GM12878 (cell line): ENCODE results near the gene TBC1D5. TPM values are rescaled to one million over a fixed set of nuclear protein-coding genes. Genes with fewer than 3 reads are reported as not detected.

ENCODE experiments used
- ATAC-seq: fragments of 200-7000 bp; cut with Tn5 transposase; 3 replicates; pipeline ENCODE4 v1.9.1; 2020; ENCODE audit warnings: mild to moderate bottlenecking, moderate library complexity
- BruUV-seq: library from RNA; stranded (reverse); fragments of 400-500 nt; replicated peaks from 2 replicates; lab custom pipeline; 2021; lab: Mats Ljungman, UMichigan
- CTCF ChIA-PET: fragments of 300-600 bp; sonication (Branson Sonifier 250); formaldehyde crosslinking; extraction: SDS; loops from one replicate; lab custom pipeline; 2021; ENCODE audit warnings: inconsistent platforms; lab: Yijun Ruan, JAX
- POLR2A ChIA-PET: fragments of 350-600 bp; formaldehyde crosslinking; extraction: SDS; loops from one replicate; lab custom pipeline; 2021; ENCODE audit warnings: inconsistent platforms; lab: Charles Lee
- RAD21 ChIA-PET: fragments of 300-600 bp; sonication (Branson Sonifier 250); formaldehyde crosslinking; loops from one replicate; lab custom pipeline; 2023; ENCODE audit warnings: antibody characterized with exemption; ENCODE audit not compliant: unreplicated experiment; lab: Charles Lee
- SMC1A ChIA-PET: fragments of 300-600 bp; sonication (Branson Sonifier 250); formaldehyde crosslinking; loops from one replicate; lab custom pipeline; 2023; ENCODE audit not compliant: unreplicated experiment, uncharacterized antibody; lab: Charles Lee
- DNase-seq: peaks from one replicate; pipeline ENCODE4 v3.0.0-alpha.2; 2011; ENCODE audit warnings: low read depth, low spot score
- FAIRE-seq: peaks from 3 replicates; lab custom pipeline; 2011; peaks lifted over from hg19 to GRCh38; lab: Jason Lieb, UNC
- H2AFZ ChIP-seq: 2 replicates; pipeline ENCODE4 v1.6.0; 2011; ENCODE audit warnings: low read depth, low read length, control low read depth; ENCODE audit not compliant: control insufficient read depth
- H3K27ac ChIP-seq: 2 replicates; pipeline ENCODE4 v1.5.1; 2011; ENCODE audit warnings: control low read depth; ENCODE audit not compliant: control insufficient read depth, insufficient read depth
- H3K27me3 ChIP-seq, 2 experiments: replicated peaks in 1 of 2; 2 replicates each; pipeline versions ENCODE4 v1.6.0 to v1.6.1; 2011; ENCODE audit warnings: low read length in 1 of 2; ENCODE audit not compliant: control insufficient read depth in 2 of 2, insufficient read depth in 2 of 2
- H3K36me3 ChIP-seq, 2 experiments: 2 replicates each; pipeline ENCODE4 v1.5.1; 2011; ENCODE audit warnings: low read length in 1 of 2; ENCODE audit not compliant: control insufficient read depth in 2 of 2, insufficient read depth in 2 of 2
- H3K4me1 ChIP-seq: 2 replicates; pipeline ENCODE4 v1.6.1; 2011; ENCODE audit warnings: mild to moderate bottlenecking, low read length, moderate library complexity, mixed read lengths; ENCODE audit not compliant: control insufficient read depth, insufficient read depth
- H3K4me2 ChIP-seq: 2 replicates; pipeline ENCODE4 v1.6.0; 2011; ENCODE audit warnings: control low read depth; ENCODE audit not compliant: control insufficient read depth, insufficient read depth
- H3K4me3 ChIP-seq: fragments of 200-600 bp; sonication (generic); 2 replicates; pipeline ENCODE4 v1.5.1; 2016
- H3K79me2 ChIP-seq: 2 replicates; pipeline ENCODE4 v1.6.0; 2011; ENCODE audit warnings: low read length; ENCODE audit not compliant: control insufficient read depth, insufficient read depth
- H3K9ac ChIP-seq: 2 replicates; pipeline ENCODE4 v1.8.0; 2011; ENCODE audit warnings: low read length, control low read depth, mixed read lengths; ENCODE audit not compliant: control insufficient read depth, insufficient read depth
- H3K9me3 ChIP-seq: replicated peaks from 3 replicates; pipeline ENCODE4 v1.5.1; 2011; ENCODE audit warnings: mild to moderate bottlenecking, low read length; ENCODE audit not compliant: control insufficient read depth, insufficient read depth
- H4K20me1 ChIP-seq: 2 replicates; pipeline ENCODE4 v1.6.0; 2011; ENCODE audit not compliant: control insufficient read depth, insufficient read depth
- BACH1 ChIP-seq: fragments of 450-650 bp; IDR thresholded peaks from 2 replicates; pipeline ENCODE4 v1.6.1; 2017; ENCODE audit warnings: mild to moderate bottlenecking, borderline replicate concordance
- BMI1 ChIP-seq: fragments of 450-650 bp; IDR thresholded peaks from 2 replicates; pipeline ENCODE4 v1.6.1; 2016; ENCODE audit warnings: mild to moderate bottlenecking, moderate library complexity, borderline replicate concordance
- CBX5 ChIP-seq: sonication (generic); IDR thresholded peaks from 2 replicates; pipeline ENCODE4 v1.6.1; 2016; ENCODE audit warnings: low read depth, moderate library complexity, mild to moderate bottlenecking, inconsistent platforms
- E2F4 ChIP-seq: IDR thresholded peaks from 2 replicates; pipeline ENCODE4 v1.6.1; 2012; ENCODE audit warnings: low read depth, low read length, improper control_type of control experiment
- HCFC1 ChIP-seq: fragments of 150-350 bp; IDR thresholded peaks from 2 replicates; pipeline ENCODE4 v1.6.1; 2014; ENCODE audit warnings: low read length
- MEF2B ChIP-seq: fragments of 450-650 bp; IDR thresholded peaks from 2 replicates; pipeline ENCODE4 v1.6.1; 2018; ENCODE audit warnings: mild to moderate bottlenecking, moderate library complexity; ENCODE audit not compliant: partially characterized antibody, poor library complexity, severe bottlenecking
- RAD51 ChIP-seq: fragments of 450-650 bp; IDR thresholded peaks from 2 replicates; pipeline ENCODE4 v1.6.1; 2016; ENCODE audit warnings: moderate library complexity, mild to moderate bottlenecking, inconsistent platforms
- SIN3A ChIP-seq: IDR thresholded peaks from 2 replicates; pipeline ENCODE4 v1.6.1; 2012; ENCODE audit warnings: low read depth, low read length, improper control_type of control experiment
- SKIL ChIP-seq: fragments of 450-650 bp; IDR thresholded peaks from 2 replicates; pipeline ENCODE4 v1.6.1; 2017; ENCODE audit warnings: mild to moderate bottlenecking, low read depth, inconsistent platforms; ENCODE audit not compliant: poor library complexity, severe bottlenecking
- SPI1 ChIP-seq: IDR thresholded peaks from 2 replicates; pipeline ENCODE4 v1.6.1; 2011; ENCODE audit warnings: low read depth, mild to moderate bottlenecking, low read length, moderate library complexity, borderline replicate concordance; ENCODE audit not compliant: insufficient read depth
- TCF3 ChIP-seq: IDR thresholded peaks from 2 replicates; pipeline ENCODE4 v1.6.1; 2012; ENCODE audit warnings: low read depth, mild to moderate bottlenecking, low read length, borderline replicate concordance; ENCODE audit not compliant: insufficient read depth
- ZBED1 ChIP-seq: IDR thresholded peaks from 2 replicates; pipeline ENCODE4 v1.6.1; 2016; ENCODE audit warnings: borderline replicate concordance
- WGBS: methylation state at CpG from one replicate; pipeline ENCODE4 v1.1.6; 2016; ENCODE audit warnings: low lambda C conversion rate; ENCODE audit not compliant: insufficient replicate concordance, insufficient coverage; ENCODE audit errors: missing lambda C conversion rate; 5-methylcytosine and 5-hydroxymethylcytosine counted together
- in situ Hi-C: fragments of 300-500 bp; cut with MboI; formaldehyde crosslinking; loops from 9 replicates; pipeline ENCODE4 v1.14.3; 2018; ENCODE audit warnings: mixed read lengths
- intact Hi-C: fragments of 100-400 bp; cut with micrococcal nuclease; formaldehyde crosslinking; loops from one replicate; pipeline ENCODE4 v1.14.2; 2022; ENCODE audit not compliant: unreplicated experiment
- polyA plus RNA-seq, 11 experiments: library from polyadenylated mRNA; depleted of rRNA in 4 of 11; unstranded in 6 of 11; stranded (reverse) in 5 of 11; fragments of >200 nt; fragmentation: Nextera tagmentation in 4 of 11; fragmentation: Illumina TruSeq in 1 of 11; extraction: Ambion mirVana in 4 of 11; extraction: Trizol in 1 of 11; gene quantifications; 1 replicate in 1 of 11; 2 replicates in 10 of 11; pipeline versions ENCODE4 v1.2.1 to v1.2.3, GENCODE V29; 2011 to 2016; ENCODE audit warnings: inconsistent platforms in 2 of 11, missing spikeins in 2 of 11, low read depth in 1 of 11
- total RNA-seq, 4 experiments: library from RNA; depleted of rRNA in 3 of 4; stranded (reverse); fragments of >200 nt in 3 of 4; fragmentation: Illumina TruSeq in 1 of 4; extraction: Trizol in 1 of 4; gene quantifications; 2 replicates each; pipeline versions ENCODE4 v1.2.1 to v1.2.3, GENCODE V29; 2013 to 2021

TBC1D5 gene
- total and polyA plus RNA-seq, 10 of the 15 experiments (the other 5 are each of a cell fraction or from before 2014, with no cell fraction given) = 5.5 to 61.0 (median 43.8) TPM

GRCh38 chr3:17588422-17588821 is 154.0 kb downstream of the TBC1D5 start:
- H3K9me3 ChIP-seq = peaks cover 8% of the 10 kb centered on the region
- no TSS peak for BruUV-seq
- CTCF ChIA-PET = no interaction called here
- RAD21 ChIA-PET = no interaction called here
- H3K36me3 ChIP-seq = peaks cover 0 to 1% of the 10 kb centered on the region in 2 experiments; a peak in 1 of 4 replicates
- H4K20me1 ChIP-seq = no peaks in the 10 kb centered on the region
- H3K27me3 ChIP-seq = no peaks in the 10 kb centered on the region
- no peak overlapping the region for H3K9ac ChIP-seq
- TF ChIP-seq SIN3A (no peak), TCF3 (no peak), RAD51 (no peak), MEF2B (no peak), ZBED1 (no peak), SKIL (no peak), E2F4 (no peak), SPI1 (no peak), BMI1 (no peak), HCFC1 (no peak), CBX5 (no peak), BACH1 (no peak)
- DNase-seq (no peak), ATAC-seq (no peak), FAIRE-seq (no peak)
- no peaks in the 10 kb centered on the region for H3K79me2 ChIP-seq
- no peak overlapping the region for H3K27ac ChIP-seq
- SMC1A ChIA-PET = interaction anchor here (1.2 kb wide), 1 partner anchor 151 kb away, joined by 3 read pairs; no protein-coding TSS in a partner anchor
- no peaks in the 10 kb centered on the region for H3K4me1 ChIP-seq
- POLR2A ChIA-PET = no interaction called here
- H3K4me3 ChIP-seq = no peak overlapping the region
- intact Hi-C loops (no loop called here), in situ Hi-C loops (no loop called here)
- 100% methylated on average over 1 of the region's 1 CpG for WGBS
- H2AFZ ChIP-seq = no peak overlapping the region
- H3K4me2 ChIP-seq = no peak overlapping the region
